Measurements from ENCODE around the gene PDE6D.

The PDE6D gene

DNA sequence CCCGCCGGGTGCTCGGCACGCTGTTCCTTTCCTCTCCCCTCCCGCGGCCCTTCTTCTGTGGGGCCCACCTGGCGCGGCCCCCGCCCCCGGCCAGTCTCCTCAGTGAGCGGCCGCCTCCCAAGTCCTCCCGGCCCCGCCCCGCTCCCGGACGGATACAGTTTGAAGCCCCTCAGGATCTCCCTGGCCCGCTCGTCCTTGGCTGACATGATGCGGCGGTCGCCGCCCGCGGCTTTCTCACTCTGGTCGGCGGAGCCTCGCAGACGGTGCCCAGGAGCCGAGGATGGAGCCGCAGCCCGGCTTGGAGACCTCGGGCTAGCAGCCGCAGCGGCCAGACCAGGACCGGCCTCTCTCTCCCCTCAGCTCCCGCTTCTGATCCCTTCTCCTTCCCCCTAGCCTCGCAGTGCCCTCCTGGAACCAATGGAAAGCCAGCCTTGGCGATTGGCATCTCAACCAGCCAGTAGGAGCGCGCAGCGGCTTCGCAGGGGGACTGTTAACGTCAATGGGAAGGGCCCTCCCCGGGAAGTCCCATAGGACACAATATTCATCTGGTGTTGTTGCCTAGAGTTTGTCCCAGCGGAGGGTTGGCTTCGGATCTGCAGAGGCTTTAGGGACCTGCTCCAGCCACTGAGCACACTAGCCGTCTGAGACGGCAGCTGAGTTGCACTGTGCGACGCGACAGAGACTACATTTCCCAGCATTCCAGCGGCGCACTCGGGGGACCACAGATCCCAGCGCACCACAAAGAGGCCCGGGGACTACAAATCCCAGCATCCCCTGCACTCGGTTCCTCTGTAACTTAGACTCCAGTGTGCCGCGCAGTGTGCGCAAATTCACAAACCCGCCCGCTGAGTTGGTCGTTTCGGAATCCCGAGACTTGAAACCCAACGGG, at the start of gene PDE6D:
Gene PDE6D, minus strand, starts transcription at position 374 of the 889 bp plus-strand sequence. Its CDS starts 168 bp downstream, at position 206.
- Mint-ChIP-seq H3K27me3 (no peaks in the 10 kb centered on the region), H3K9me3 (no peaks in the 10 kb centered on the region), H3K4me3 (peak within 1 kb of the TSS; percentile 98), H3K4me1 (peaks cover 61% of the 10 kb centered on the region), H3K36me3 (peaks cover 2% of the 10 kb centered on the region), H3K27ac (peak within 1 kb of the TSS; percentile 96)

DNA sequence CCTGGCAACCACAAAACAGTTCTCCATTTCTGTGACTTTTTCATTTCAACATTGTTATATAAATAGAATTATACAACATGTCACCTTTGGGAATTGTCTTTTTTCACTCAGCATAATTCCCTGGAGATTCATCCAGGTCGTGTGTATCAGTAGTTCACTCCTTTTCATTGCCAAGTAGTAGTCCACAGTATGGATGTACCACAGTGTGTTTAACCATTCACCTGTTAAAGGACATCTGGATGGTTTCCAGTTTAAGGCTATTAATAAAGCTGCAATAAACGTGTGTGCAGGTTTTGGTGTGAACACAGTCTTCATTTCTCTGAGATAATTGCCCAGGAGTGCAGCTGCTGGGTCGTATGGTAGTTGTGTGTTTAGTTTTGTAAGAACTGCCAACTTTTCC, 40.8 kb upstream of the PDE6D start:
- no peaks in the 10 kb centered on the region for H3K9me3 Mint-ChIP-seq
- peaks cover 6% of the 10 kb centered on the region for H3K27me3 Mint-ChIP-seq
- H3K27ac Mint-ChIP-seq, result no peak overlapping the region
- no peak overlapping the region for H3K4me3 Mint-ChIP-seq
- H3K36me3 Mint-ChIP-seq, result no peaks in the 10 kb centered on the region
- H3K4me1 Mint-ChIP-seq, result no peaks in the 10 kb centered on the region

DNA sequence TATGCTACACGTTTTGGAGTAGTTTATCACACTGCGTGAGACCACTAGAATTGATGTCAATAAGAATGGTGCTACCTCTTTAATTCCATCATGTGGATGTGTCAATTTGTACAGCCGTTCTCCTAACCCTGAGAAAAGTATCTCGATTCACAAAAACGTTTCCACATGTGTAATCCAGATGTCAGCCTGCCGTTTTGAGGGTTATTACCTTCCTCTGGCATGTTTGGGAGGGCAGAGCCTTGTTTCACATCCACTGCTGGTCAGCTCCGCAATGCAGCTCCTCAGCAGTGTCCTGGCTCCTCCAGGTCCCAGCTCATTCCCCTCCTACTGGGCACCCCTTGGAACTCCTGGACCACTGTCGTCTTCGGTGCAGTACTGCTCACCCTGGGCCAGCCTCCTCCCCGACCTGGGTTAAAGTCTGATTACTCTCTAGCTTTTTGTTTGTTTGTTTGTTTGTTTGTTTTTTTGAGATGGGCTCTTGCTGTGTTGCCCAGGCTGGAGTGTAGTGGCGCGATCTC, 39.8 kb upstream of the PDE6D start:
- Mint-ChIP-seq H3K27ac (no peak overlapping the region), H3K4me3 (no peak overlapping the region), H3K9me3 (no peaks in the 10 kb centered on the region), H3K4me1 (no peaks in the 10 kb centered on the region), H3K36me3 (peaks cover 5% of the 10 kb centered on the region), H3K27me3 (peaks cover 6% of the 10 kb centered on the region)

DNA sequence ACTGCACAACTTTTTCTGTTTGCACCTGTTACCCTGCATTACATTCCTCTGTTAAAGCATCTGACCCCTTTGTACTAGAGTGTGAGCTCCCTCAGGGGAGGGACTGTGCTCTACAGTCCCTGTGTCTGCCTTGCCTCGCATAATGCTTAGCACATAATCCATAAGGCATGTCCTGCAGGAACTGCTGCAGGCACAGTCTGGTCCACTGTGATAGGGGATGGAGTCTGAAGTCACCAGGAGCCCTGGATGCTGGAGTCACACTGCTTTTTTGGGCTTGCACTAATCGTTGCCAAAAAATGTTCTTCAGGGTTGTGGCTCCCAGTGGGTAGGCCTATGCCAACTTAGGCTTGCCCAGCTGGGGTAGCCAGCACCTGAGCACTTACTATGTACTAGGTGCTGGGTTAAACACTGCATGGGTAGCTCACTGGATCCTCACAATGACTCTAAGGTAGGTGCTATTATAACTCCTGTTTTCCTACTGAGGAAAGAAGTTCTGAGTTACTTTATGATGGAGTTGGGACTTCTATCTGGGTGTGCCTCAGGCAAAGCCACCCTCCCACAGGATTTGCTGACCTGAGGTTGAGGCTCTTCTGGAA, 38.5 kb upstream of the PDE6D start:
- no peak overlapping the region for H3K27ac Mint-ChIP-seq
- no peak overlapping the region for H3K4me3 Mint-ChIP-seq

DNA sequence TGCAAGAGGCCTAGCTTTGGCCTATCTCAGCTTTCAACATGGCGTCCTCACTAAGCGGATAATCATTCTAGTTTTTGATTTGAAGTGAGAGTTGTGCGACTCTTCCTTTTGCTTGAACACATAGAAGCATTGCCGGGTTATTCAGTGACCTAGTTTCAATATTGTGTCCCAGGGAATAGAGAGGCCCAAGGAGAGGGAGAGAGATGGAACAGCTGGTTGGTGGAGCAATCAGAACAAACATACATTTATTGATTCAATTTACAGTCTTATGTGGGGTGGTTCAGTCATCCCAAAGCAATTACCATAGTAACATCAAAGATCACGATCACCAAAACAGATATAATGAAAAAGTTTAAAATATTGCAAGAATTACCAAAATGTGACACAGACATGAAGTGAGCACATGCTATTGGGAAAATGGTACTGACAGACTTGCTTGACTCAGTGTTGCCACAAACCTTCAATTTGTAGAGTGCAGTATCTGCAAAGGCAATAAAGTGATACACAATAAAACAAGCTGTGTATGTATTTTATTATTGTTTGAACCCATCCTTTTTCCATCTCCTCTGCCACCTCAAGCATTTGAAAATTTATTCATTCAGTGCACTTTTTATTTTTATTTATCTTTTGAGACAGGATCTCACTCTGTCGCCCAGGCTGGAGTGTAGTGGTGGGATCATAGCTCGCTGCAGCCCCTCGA, 35.4 kb upstream of the PDE6D start:
- Mint-ChIP-seq H3K4me1 (no peaks in the 10 kb centered on the region), H3K9me3 (peaks cover 5% of the 10 kb centered on the region), H3K27ac (no peak overlapping the region), H3K36me3 (peaks cover 15% of the 10 kb centered on the region), H3K27me3 (peaks cover 3% of the 10 kb centered on the region), H3K4me3 (no peak overlapping the region)

More for the DNA sequence above, 38.5 kb upstream of the PDE6D start:
- Mint-ChIP-seq H3K27me3 (peaks cover 4% of the 10 kb centered on the region), H3K4me1 (no peaks in the 10 kb centered on the region), H3K36me3 (peaks cover 10% of the 10 kb centered on the region), H3K9me3 (peaks cover 5% of the 10 kb centered on the region)

DNA sequence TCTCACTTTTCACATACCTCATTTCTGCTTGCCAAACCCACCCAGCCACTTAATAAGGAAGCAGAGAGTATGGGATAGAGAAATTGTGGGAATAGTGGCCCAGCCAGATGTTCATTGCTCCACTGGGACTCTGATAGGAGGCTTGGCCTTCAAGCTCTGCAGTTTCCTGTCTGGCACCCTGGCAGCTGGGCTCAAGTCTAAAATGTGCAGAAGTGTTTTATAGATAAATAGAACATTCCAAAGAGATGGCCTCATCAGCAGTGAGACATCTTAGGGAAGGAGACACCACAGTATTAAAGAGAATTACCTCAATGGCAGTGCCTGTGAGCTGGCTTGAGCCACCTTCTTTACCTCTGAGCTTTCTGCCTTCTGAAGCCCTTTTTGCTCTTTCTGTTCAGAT, 29.8 kb upstream of the PDE6D start:
- peaks cover 5% of the 10 kb centered on the region for H3K9me3 Mint-ChIP-seq
- no peak overlapping the region for H3K27ac Mint-ChIP-seq
- H3K36me3 Mint-ChIP-seq, result peaks cover 18% of the 10 kb centered on the region
- H3K4me3 Mint-ChIP-seq, result no peak overlapping the region
- H3K4me1 Mint-ChIP-seq, result no peaks in the 10 kb centered on the region
- no peaks in the 10 kb centered on the region for H3K27me3 Mint-ChIP-seq

DNA sequence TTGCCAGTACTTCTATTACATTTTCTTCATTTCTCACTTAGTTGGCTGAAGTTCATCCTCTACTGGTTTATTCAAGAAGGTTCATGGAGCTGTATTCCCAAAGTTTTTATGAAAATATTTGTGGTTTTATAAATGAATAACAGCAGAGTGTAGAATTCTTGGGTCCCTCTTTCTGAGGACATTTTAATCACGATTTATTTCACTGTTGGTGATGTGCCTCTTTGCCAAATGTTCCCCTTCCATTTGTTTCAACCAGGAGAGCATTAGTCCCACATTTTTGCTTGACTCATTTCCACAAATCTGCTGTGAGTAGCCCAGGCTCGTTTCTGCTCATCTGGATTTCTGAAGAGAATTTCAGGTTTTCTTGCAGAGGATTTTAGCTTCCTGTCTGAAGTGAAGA, 25.9 kb upstream of the PDE6D start:
- Mint-ChIP-seq H3K4me1 (peaks cover 7% of the 10 kb centered on the region), H3K36me3 (peaks cover 15% of the 10 kb centered on the region), H3K9me3 (no peaks in the 10 kb centered on the region)

DNA sequence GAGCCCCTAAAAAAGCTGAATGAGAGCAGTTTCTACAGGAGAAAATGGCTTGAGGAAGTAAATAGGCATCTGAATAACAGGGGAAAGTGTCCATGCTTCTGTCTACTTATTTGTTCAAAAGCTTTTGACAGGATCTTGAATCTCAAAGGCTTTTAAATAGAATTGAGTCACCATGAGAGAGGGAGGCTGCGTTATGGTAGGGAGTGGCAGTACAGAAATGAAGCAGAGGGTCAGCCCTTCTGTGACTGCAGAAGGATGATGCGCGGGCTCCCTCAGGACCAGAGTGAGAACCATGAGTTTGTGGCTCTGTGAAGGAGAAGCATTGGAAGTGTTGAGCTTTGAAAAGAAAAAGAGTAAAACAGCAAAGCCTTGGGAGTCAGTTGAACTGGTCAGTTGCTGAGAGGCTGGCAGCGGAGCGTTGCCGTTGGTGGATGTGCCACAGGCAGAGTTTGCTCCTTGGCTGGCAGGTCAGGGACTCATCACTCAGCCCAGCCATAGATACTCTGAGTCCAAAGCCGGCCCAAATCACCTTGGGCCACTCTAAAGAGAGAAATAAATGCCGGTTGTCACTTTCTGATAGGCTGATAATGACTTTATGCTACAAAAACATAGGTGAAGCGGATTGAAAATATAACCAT, 22.5 kb upstream of the PDE6D start:
- Mint-ChIP-seq H3K9me3 (no peaks in the 10 kb centered on the region), H3K27me3 (no peaks in the 10 kb centered on the region), H3K36me3 (peaks cover 15% of the 10 kb centered on the region), H3K4me3 (no peak overlapping the region), H3K4me1 (peaks cover 10% of the 10 kb centered on the region), H3K27ac (no peak overlapping the region)

More for the DNA sequence above, 25.9 kb upstream of the PDE6D start:
- no peak overlapping the region for H3K4me3 Mint-ChIP-seq
- H3K27ac Mint-ChIP-seq, result no peak overlapping the region
- no peaks in the 10 kb centered on the region for H3K27me3 Mint-ChIP-seq

DNA sequence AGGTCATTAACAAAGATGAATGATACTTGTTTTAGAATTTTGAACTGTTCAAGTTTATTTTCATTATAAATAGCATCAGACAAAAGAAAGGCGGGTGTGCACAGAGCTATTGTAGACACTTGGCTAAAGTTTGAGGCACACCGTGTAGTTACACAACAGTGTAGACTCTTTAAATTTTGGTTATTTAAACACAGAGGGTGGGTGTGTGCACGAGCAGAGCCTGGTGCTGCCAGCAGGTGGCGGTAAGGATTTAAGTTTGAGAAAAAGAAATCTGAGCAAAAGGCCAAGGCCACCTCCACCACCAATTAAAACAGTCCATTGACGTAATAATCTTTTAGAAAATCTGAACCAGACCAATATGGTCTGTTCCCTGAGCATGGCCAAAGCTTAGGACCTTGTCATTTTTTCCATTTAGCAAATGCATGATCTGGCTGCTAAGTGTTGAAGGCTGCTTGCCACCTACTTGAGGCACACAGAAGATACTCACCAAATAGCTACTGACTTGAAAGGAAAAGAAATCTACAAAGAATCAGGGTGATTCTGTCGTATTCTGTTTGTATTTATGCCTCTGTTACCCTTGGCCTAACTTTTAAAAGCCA, 19.5 kb upstream of the PDE6D start:
- Mint-ChIP-seq H3K4me1 (peaks cover 10% of the 10 kb centered on the region), H3K4me3 (no peak overlapping the region), H3K36me3 (peaks cover 17% of the 10 kb centered on the region)

DNA sequence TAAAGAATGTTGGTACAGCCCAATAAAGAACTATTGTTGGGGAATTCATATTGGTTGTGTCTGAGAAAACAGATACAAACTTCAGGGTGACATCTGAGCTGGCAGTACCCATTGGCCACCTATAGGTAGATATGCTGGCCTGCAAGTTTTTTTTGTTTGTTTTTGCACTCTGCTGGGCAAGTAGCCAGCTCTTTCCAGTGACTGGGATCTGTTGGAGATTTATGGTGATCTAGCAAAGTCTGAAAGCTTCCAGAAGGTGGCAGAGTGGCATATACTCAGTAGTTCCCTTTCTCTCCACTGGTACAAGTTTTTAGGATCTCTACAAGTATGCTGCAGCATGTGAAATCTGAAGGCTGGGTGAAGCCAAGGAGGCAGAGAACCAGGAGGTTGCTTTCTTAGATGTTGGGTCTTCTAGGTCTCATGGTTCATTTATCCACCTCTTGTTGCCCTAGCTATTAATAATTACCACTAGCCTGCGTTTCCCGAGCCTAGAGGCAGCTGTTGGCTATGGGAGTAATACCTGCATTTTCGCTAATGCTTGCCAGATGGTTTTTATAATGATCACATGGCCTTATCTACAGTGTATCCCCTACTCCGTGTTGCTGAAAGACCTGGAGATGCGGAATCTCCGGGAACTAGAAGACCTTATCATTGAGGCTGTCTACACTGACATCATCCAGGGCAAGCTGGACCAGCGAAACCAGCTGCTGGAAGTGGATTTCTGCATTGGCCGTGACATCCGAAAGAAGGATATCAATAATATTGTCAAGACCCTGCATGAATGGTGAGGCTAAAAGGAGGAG, 14.6 kb upstream of the PDE6D start:
- Mint-ChIP-seq H3K27ac (no peak overlapping the region), H3K27me3 (no peaks in the 10 kb centered on the region), H3K9me3 (no peaks in the 10 kb centered on the region), H3K4me1 (peaks cover 21% of the 10 kb centered on the region), H3K4me3 (no peak overlapping the region), H3K36me3 (peaks cover 14% of the 10 kb centered on the region)

More for the DNA sequence above, 19.5 kb upstream of the PDE6D start:
- H3K27me3 Mint-ChIP-seq, result no peaks in the 10 kb centered on the region
- no peak overlapping the region for H3K27ac Mint-ChIP-seq
- H3K9me3 Mint-ChIP-seq, result no peaks in the 10 kb centered on the region

DNA sequence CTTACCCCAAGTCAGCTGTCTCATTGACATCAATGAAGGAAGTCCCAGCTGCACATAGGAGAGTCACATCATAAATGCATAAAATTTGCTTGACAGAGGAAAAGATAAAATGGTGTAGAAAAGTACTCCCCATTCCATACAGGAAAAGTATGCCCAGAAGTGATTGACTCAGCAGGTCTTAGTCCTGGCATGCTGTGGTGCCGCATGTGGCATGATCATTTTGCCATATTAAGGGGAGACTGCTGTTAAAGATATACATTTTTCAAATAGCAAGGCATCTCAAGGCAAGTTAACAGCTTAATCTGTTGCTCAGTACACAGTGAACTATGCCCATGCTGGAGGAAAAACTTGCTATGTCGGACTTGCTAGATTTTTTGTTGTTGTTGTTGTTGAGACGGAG, 13.3 kb upstream of the PDE6D start:
- no peaks in the 10 kb centered on the region for H3K9me3 Mint-ChIP-seq
- H3K4me1 Mint-ChIP-seq, result peaks cover 27% of the 10 kb centered on the region
- no peak overlapping the region for H3K27ac Mint-ChIP-seq
- peaks cover 16% of the 10 kb centered on the region for H3K36me3 Mint-ChIP-seq
- no peak overlapping the region for H3K4me3 Mint-ChIP-seq
- no peaks in the 10 kb centered on the region for H3K27me3 Mint-ChIP-seq

DNA sequence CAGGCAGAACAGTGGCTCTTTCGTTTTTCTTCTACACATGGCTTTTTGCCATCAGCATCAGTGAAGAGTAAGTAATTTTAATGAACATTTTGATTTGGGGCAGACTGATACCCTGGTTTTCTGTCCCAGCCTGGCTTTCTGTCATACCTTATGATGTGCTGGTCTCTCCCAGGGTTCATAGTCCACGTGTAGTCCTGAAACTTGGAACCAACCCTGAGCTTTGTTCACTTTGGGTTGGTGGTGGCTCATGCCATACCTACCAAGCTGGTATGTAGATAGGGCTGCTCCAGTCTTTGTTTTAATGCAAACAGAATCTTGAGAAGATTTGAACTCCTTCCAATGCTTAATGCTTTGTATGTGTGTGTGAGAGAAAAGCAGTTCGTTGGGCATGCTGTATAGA, 10.0 kb upstream of the PDE6D start:
- Mint-ChIP-seq H3K9me3 (no peaks in the 10 kb centered on the region), H3K27ac (no peak overlapping the region), H3K36me3 (peaks cover 10% of the 10 kb centered on the region), H3K27me3 (no peaks in the 10 kb centered on the region), H3K4me3 (no peak overlapping the region), H3K4me1 (peaks cover 46% of the 10 kb centered on the region)

DNA sequence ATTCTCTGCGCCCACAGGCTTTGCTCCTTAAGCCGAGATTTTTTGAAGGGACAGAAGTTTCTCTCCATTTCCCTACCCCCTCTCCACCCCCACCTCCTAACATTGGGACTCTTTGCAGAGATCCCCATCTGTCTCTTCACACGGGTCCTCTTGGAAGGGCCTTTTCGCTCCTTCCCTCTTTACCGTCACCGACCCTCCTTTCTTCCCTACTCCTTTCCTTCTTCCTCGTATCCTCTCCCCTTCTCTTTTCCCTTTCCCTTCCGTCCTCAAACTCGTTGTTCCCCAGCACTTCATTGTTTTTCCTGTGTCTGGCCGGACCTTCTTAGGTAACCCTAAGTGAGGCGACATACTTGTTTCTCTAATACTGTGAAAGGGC, 5.8 kb upstream of the PDE6D start:
- H3K36me3 Mint-ChIP-seq, result peaks cover 5% of the 10 kb centered on the region
- H3K4me3 Mint-ChIP-seq, result peak overlapping the region; percentile 97
- no peaks in the 10 kb centered on the region for H3K9me3 Mint-ChIP-seq
- H3K27ac Mint-ChIP-seq, result peak overlapping the region; percentile 93
- H3K27me3 Mint-ChIP-seq, result no peaks in the 10 kb centered on the region
- H3K4me1 Mint-ChIP-seq, result peaks cover 75% of the 10 kb centered on the region

DNA sequence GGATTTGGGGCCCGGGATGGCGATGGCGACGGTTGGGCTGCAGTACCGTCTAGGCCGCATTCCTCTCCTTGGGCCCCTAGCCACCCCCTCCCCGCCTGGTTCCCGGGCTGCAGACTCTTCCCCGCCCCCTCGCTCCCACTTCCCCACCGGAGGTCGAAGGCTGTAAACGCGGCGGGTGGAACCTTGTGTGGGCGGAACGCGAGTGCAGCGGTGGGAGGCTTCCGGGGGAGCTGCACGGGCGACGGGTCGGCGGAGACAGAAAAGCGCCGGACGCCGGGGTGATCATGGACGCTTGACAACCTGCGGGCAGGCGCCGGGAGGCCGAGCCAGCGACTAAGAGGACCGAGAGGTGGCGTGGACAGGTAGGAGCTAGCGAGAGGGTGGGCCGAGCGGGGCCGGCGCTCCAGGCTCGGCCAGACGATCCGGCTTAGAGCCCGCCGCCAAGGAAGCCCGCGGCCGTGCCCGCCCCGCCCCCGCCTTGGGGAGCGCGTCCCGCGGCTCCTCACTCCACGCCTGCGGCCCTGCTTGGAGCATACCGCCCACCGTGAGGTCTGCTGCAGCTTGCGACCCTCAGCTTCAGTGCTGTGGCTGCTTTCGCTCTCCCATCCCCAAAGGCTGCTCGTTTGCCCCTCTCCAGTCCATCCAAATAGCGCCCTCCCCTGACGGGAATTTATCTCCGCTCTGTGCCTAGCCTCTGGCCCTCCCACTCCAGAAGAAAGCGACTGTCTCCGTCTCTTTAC, 5.3 kb upstream of the PDE6D start, which contains the start of gene COPS7B:
Gene COPS7B, plus strand, starts transcription at position 269 of the 740 bp plus-strand sequence. CDS start 2,126 bp downstream, outside the sequence.
- Mint-ChIP-seq H3K9me3 (no peaks in the 10 kb centered on the region), H3K4me3 (peak within 1 kb of the TSS; percentile 97), H3K27me3 (no peaks in the 10 kb centered on the region), H3K27ac (peak within 1 kb of the TSS; percentile 94), H3K4me1 (peaks cover 76% of the 10 kb centered on the region), H3K36me3 (peaks cover 5% of the 10 kb centered on the region)

All from activated naive CD4-positive, alpha-beta T cell treated with anti-CD3 and anti-CD28 coated beads, Interleukin-2, amount 50 U/mL, for 24 hours (primary cell).